K562 (cell line): ENCODE data around the gene SETD7. TPM values are rescaled to one million over a fixed set of nuclear protein-coding genes. Genes with fewer than 3 reads are reported as not detected.

Experiments used
- ATF7 ChIP-seq: fragments of 450-650 bp; IDR thresholded peaks from 2 replicates; pipeline ENCODE4 v1.7.1; 2014; ENCODE audit warnings: mild to moderate bottlenecking, moderate library complexity
- BCOR ChIP-seq: fragments of 450-650 bp; IDR thresholded peaks from 2 replicates; pipeline ENCODE4 v1.6.1; 2016
- CREB1 ChIP-seq, 2 experiments: sonication (generic) in 1 of 2; formaldehyde crosslinking in 1 of 2; IDR thresholded peaks; 2 replicates each; pipeline versions ENCODE4 v1.6.1 to v1.8.0; 2012 to 2022; ENCODE audit warnings: inconsistent platforms in 1 of 2, mild to moderate bottlenecking in 1 of 2, missing genetic modification reagents in 1 of 2, moderate library complexity in 1 of 2
- GABPA ChIP-seq: fragments of 200-800 bp; sonication (Bioruptor generic); conservative IDR thresholded peaks from 2 replicates; pipeline ENCODE4 v1.6.1; 2016; ENCODE audit warnings: low read depth, missing genetic modification characterization, missing compliant biosample characterization
- GATAD2B ChIP-seq: fragments of 450-650 bp; IDR thresholded peaks from 2 replicates; pipeline ENCODE4 v1.6.1; 2017; ENCODE audit warnings: mild to moderate bottlenecking, borderline replicate concordance
- HDAC3 ChIP-seq: fragments of 450-650 bp; IDR thresholded peaks from 2 replicates; pipeline ENCODE4 v1.6.1; 2018; ENCODE audit warnings: borderline replicate concordance, mild to moderate bottlenecking, moderate library complexity; ENCODE audit not compliant: partially characterized antibody
- HMBOX1 ChIP-seq: sonication (generic); IDR thresholded peaks from 2 replicates; pipeline ENCODE4 v1.6.1; 2016
- HMGN3 ChIP-seq: IDR thresholded peaks from 2 replicates; pipeline ENCODE4 v1.6.1; 2011; ENCODE audit warnings: borderline replicate concordance, low read depth, mild to moderate bottlenecking, mixed read lengths, low read length; ENCODE audit not compliant: insufficient read length; ENCODE audit errors: extremely low read depth
- HMGXB4 ChIP-seq: sonication (generic); formaldehyde crosslinking; IDR thresholded peaks from 2 replicates; pipeline ENCODE4 v1.8.1; 2023; ENCODE audit warnings: mild to moderate bottlenecking, missing genetic modification reagents
- MTA3 ChIP-seq: fragments of 450-650 bp; formaldehyde crosslinking; IDR thresholded peaks from 2 replicates; pipeline ENCODE4 v1.6.1; 2017; ENCODE audit warnings: mild to moderate bottlenecking, borderline replicate concordance
- NR1H2 ChIP-seq: sonication (generic); formaldehyde crosslinking; IDR thresholded peaks from 2 replicates; pipeline ENCODE4 v1.4.0; 2020; ENCODE audit warnings: mild to moderate bottlenecking, missing genetic modification reagents
- PHF8 ChIP-seq: fragments of 200-600 bp; sonication (generic); IDR thresholded peaks from 2 replicates; pipeline ENCODE4 v1.6.1; 2012; ENCODE audit warnings: mixed run types, mild to moderate bottlenecking, inconsistent platforms, low read length, moderate library complexity, borderline replicate concordance
- POLR2A ChIP-seq: fragments of 450-650 bp; conservative IDR thresholded peaks from 2 replicates; pipeline ENCODE4 v1.6.1; 2016
- POLR2B ChIP-seq: fragments of 450-650 bp; IDR thresholded peaks from 2 replicates; pipeline ENCODE4 v1.6.1; 2018; ENCODE audit warnings: low read depth; ENCODE audit not compliant: partially characterized antibody
- RBM25 ChIP-seq: fragments of 200-400 bp; formaldehyde crosslinking; IDR thresholded peaks from 2 replicates; pipeline ENCODE4 v1.6.1; 2018; ENCODE audit warnings: low read length, low read depth, moderate library complexity; ENCODE audit not compliant: severe bottlenecking
- SIN3A ChIP-seq, 2 experiments: fragments of 150-350 bp in 1 of 2; IDR thresholded peaks; 2 replicates each; pipeline ENCODE4 v1.6.1; 2011 to 2016; ENCODE audit warnings: borderline replicate concordance in 2 of 2, low read depth in 2 of 2, low read length in 2 of 2, mild to moderate bottlenecking in 2 of 2, moderate library complexity in 2 of 2; ENCODE audit not compliant: control insufficient read depth in 1 of 2
- SMAD1 ChIP-seq: fragments of 150-350 bp; IDR thresholded peaks from 2 replicates; pipeline ENCODE4 v1.6.1; 2014; ENCODE audit warnings: low read length, low read depth; ENCODE audit not compliant: partially characterized antibody
- TEAD4 ChIP-seq, 2 experiments: sonication (generic) in 1 of 2; formaldehyde crosslinking in 1 of 2; IDR thresholded peaks; 2 replicates each; pipeline versions ENCODE4 v1.6.1 to v1.8.0; 2012 to 2022; ENCODE audit warnings: borderline replicate concordance in 1 of 2, inconsistent platforms in 1 of 2, low read length in 1 of 2, mild to moderate bottlenecking in 1 of 2, missing genetic modification reagents in 1 of 2
- TRIM24 ChIP-seq, 2 experiments: fragments of 450-650 bp; IDR thresholded peaks; 2 replicates each; pipeline ENCODE4 v1.6.1; 2016
- ZBTB7A ChIP-seq: IDR thresholded peaks from 2 replicates; pipeline ENCODE4 v1.6.1; 2011; ENCODE audit warnings: low read depth, mild to moderate bottlenecking, low read length, moderate library complexity, borderline replicate concordance; ENCODE audit not compliant: control insufficient read depth
- ZEB2 ChIP-seq: fragments of 450-650 bp; IDR thresholded peaks from 2 replicates; pipeline ENCODE4 v1.6.1; 2016
- ZNF143 ChIP-seq: sonication (generic); formaldehyde crosslinking; IDR thresholded peaks from 2 replicates; pipeline ENCODE4 v1.9.0; 2022; ENCODE audit warnings: mild to moderate bottlenecking, missing genetic modification reagents
- polyA plus RNA-seq, 8 experiments: library from polyadenylated mRNA; depleted of rRNA in 4 of 8; stranded (reverse) in 5 of 8; unstranded in 3 of 8; fragments of >200 nt; fragmentation: Nextera tagmentation in 2 of 8; fragmentation: Illumina TruSeq in 1 of 8; extraction: Ambion mirVana in 2 of 8; extraction: Trizol in 1 of 8; gene quantifications; 2 replicates each; pipeline versions ENCODE4 v1.2.1 to v1.2.3, GENCODE V29; 2011 to 2014; ENCODE audit warnings: inconsistent platforms in 1 of 8, missing spikeins in 1 of 8
- total RNA-seq, 7 experiments: library from RNA; depleted of rRNA in 6 of 7; stranded (reverse); fragments of >200 nt in 6 of 7; fragmentation: Illumina TruSeq in 2 of 7; extraction: Trizol in 2 of 7; gene quantifications; 2 replicates each; pipeline versions ENCODE4 v1.2.1 to v1.2.3, GENCODE V29; 2011 to 2021; ENCODE audit warnings: low replicate concordance in 1 of 7

Gene SETD7
- total and polyA plus RNA-seq, 9 of the 15 experiments (the other 6 are each of a cell fraction or from before 2014, with no cell fraction given): 0.37 to 2.4 (median 1.7) TPM

GRCh38 chr4:139453371-139454110, 102.5 kb downstream of the SETD7 start (continued):
- TF ChIP-seq GABPA (tag): peak; percentile 65; the same call in 1 of the 2 replicates
- TF ChIP-seq TEAD4 (IDR thresholded peaks at IDR 0.05; ENCODE audit: low read length): peak; percentile 4; the same call in 1 of the 2 replicates
- TF ChIP-seq TEAD4 (CRISPR knock-in tag; IDR thresholded peaks at IDR 0.05; ENCODE audit: borderline replicate concordance): no peak
- peak; percentile 94; the same call in 1 of the 2 replicates for TF ChIP-seq NR1H2 (CRISPR knock-in tag)
- TF ChIP-seq GATAD2B: 0 out of 2 replicates have a peak, but pooled peaks have one; percentile 42
- TF ChIP-seq ATF7: peak; percentile 11; the same call in 1 of the 2 replicates
- TF ChIP-seq HMBOX1: peak; percentile 89
- peak; percentile 34 for TF ChIP-seq RBM25
- TF ChIP-seq MTA3: 0 out of 2 replicates have a peak, but pooled peaks have one; percentile 72
- TF ChIP-seq CREB1 (IDR thresholded peaks at IDR 0.05): no peak; the same call in 1 of the 2 replicates
- TF ChIP-seq CREB1 (CRISPR knock-in tag; IDR thresholded peaks at IDR 0.05): peak; percentile 55
- TF ChIP-seq HMGN3: peak; percentile 34
- peak; percentile 8; the same call in 1 of the 2 replicates for TF ChIP-seq ZBTB7A
- TF ChIP-seq HDAC3: peak; percentile 91
- peak; percentile 35; the same call in 1 of the 2 replicates for TF ChIP-seq ZNF143 (CRISPR knock-in tag)
- peak; percentile 96 for TF ChIP-seq POLR2A
- TF ChIP-seq SIN3A (IDR thresholded peaks at IDR 0.05; ENCODE audit: borderline replicate concordance in 2 of 2, control insufficient read depth in 1 of 2, low read depth in 2 of 2, low read length in 2 of 2): peak in 1 of 2 experiments; percentile 83; a peak in 2 of 4 replicates
- peak; percentile 92 for TF ChIP-seq PHF8
- peak; percentile 26 for TF ChIP-seq SMAD1
- TF ChIP-seq TRIM24 (IDR thresholded peaks at IDR 0.05): peak in 1 of 2 experiments; percentile 92; a peak in 2 of 4 replicates
- TF ChIP-seq HMGXB4: peak; percentile 88
- peak; percentile 21; the same call in 1 of the 2 replicates for TF ChIP-seq ZEB2
- peak; percentile 93 for TF ChIP-seq POLR2B
- TF ChIP-seq BCOR: peak; percentile 75
